Natural killer cell (primary cell): ENCODE results near the gene MYO15A. TPM values are rescaled to one million over a fixed set of nuclear protein-coding genes. Genes with fewer than 3 reads are reported as not detected.

Experiments
- ATAC-seq, 3 donors: fragments of 150-1000 bp in 2 of 3; fragments of 200-7000 bp in 1 of 3; cut with Tn5 transposase; 1 replicate in 1 of 3; 2 replicates in 2 of 3; pipeline ENCODE4 v1.10.0; 2021; ENCODE audit warnings: mild to moderate bottlenecking in 2 of 3, moderate library complexity in 2 of 3
- DNase-seq, 2 donors: peaks; one replicate each; pipeline versions ENCODE4 v3.0.0 to v3.0.0-alpha.2; 2013 to 2021; ENCODE audit warnings: mixed read lengths in 1 of 2
- H3K27ac ChIP-seq: one replicate; pipeline ENCODE4 v1.5.1; 2013; ENCODE audit warnings: mild to moderate bottlenecking, low read length
- H3K27me3 ChIP-seq: one replicate; pipeline ENCODE4 v1.6.1; 2013; ENCODE audit warnings: low read length; ENCODE audit not compliant: control insufficient read depth, insufficient read depth
- H3K36me3 ChIP-seq: one replicate; pipeline ENCODE4 v1.6.1; 2013; ENCODE audit warnings: low read length; ENCODE audit not compliant: control insufficient read depth, insufficient read depth
- H3K4me1 ChIP-seq: one replicate; pipeline ENCODE4 v1.6.1; 2013; ENCODE audit warnings: low read length; ENCODE audit not compliant: control insufficient read depth, insufficient read depth
- H3K4me3 ChIP-seq: one replicate; pipeline ENCODE4 v1.5.1; 2013; ENCODE audit warnings: low read length
- H3K9me3 ChIP-seq: one replicate; pipeline ENCODE4 v1.6.1; 2013; ENCODE audit warnings: low read length; ENCODE audit not compliant: control insufficient read depth, insufficient read depth
- H3K27ac Mint-ChIP-seq, 2 donors: one replicate each; pipeline ENCODE4 v1.8.0; 2022; ENCODE audit warnings: mild to moderate bottlenecking in 2 of 2, mixed read lengths in 2 of 2, moderate library complexity in 1 of 2
- H3K27me3 Mint-ChIP-seq, 2 donors: one replicate each; pipeline ENCODE4 v1.8.0; 2022; ENCODE audit warnings: low read depth in 2 of 2, mixed read lengths in 2 of 2
- H3K36me3 Mint-ChIP-seq: one replicate; pipeline ENCODE4 v1.8.0; 2022; ENCODE audit warnings: mixed read lengths
- H3K4me1 Mint-ChIP-seq, 2 donors: one replicate each; pipeline ENCODE4 v1.8.0; 2022; ENCODE audit warnings: mixed read lengths in 2 of 2
- H3K4me3 Mint-ChIP-seq: one replicate; pipeline ENCODE4 v1.8.0; 2022; ENCODE audit warnings: mild to moderate bottlenecking, moderate library complexity, mixed read lengths
- H3K9me3 Mint-ChIP-seq, 2 donors: one replicate each; pipeline ENCODE4 v1.8.0; 2022; ENCODE audit warnings: mixed read lengths in 2 of 2
- WGBS: methylation state at CpG from one replicate; pipeline ENCODE4 v1.1.7; 2013; ENCODE audit warnings: missing lambda C conversion rate; ENCODE audit not compliant: insufficient coverage; 5-methylcytosine and 5-hydroxymethylcytosine counted together
- intact Hi-C: fragments of 100-400 bp; cut with micrococcal nuclease; formaldehyde crosslinking; loops from one replicate; pipeline ENCODE4 v1.14.2; 2022
- total RNA-seq, 4 donors: library from RNA; stranded (reverse); fragments of 120-200 nt in 1 of 4; gene quantifications; one replicate each; pipeline versions ENCODE4 v1.2.3 to v1.2.4, GENCODE V29; 2013 to 2022
- TF ChIP-seq, protein P1 (sequence below): fragments of 200-600 bp; IDR thresholded peaks from one replicate; pipeline ENCODE4 v1.8.0; 2022; ENCODE audit warnings: antibody characterized with exemption

MYO15A gene
- total RNA-seq, 3 donors from 2014 or later (not counting 1 experiment from before 2014, with no cell fraction given): 1.6 to 2.0 (median 1.8) TPM

DNA sequence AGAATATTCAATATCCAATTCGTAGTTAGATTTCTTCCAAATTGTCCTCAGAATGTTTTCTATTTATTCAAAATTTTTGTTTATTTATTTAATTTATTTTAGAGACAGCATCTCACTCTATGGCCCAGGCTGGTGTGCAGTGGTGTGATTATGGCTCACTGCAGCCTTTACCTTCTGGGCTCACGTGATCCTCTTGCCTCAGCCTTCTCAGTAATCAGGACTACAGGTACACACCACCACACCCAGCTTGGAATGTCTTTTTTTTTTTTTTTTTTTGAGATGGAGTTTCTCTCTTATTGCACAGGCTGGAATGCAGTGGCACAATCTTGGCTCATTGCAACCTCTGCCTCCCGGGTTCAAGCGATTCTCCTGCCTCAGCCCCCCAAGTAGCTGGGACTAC, 24.3 kb upstream of the MYO15A start:
- no peak overlapping the region for H3K4me3 ChIP-seq
- peaks cover 20% of the 10 kb centered on the region for H3K4me1 ChIP-seq
- H3K27me3 ChIP-seq: no peaks in the 10 kb centered on the region
- TF ChIP-seq, protein P1, sequence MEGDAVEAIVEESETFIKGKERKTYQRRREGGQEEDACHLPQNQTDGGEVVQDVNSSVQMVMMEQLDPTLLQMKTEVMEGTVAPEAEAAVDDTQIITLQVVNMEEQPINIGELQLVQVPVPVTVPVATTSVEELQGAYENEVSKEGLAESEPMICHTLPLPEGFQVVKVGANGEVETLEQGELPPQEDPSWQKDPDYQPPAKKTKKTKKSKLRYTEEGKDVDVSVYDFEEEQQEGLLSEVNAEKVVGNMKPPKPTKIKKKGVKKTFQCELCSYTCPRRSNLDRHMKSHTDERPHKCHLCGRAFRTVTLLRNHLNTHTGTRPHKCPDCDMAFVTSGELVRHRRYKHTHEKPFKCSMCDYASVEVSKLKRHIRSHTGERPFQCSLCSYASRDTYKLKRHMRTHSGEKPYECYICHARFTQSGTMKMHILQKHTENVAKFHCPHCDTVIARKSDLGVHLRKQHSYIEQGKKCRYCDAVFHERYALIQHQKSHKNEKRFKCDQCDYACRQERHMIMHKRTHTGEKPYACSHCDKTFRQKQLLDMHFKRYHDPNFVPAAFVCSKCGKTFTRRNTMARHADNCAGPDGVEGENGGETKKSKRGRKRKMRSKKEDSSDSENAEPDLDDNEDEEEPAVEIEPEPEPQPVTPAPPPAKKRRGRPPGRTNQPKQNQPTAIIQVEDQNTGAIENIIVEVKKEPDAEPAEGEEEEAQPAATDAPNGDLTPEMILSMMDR: no peak
- Mint-ChIP-seq H3K4me3 (no peak overlapping the region), H3K36me3 (no peaks in the 10 kb centered on the region), H3K4me1 (peaks cover 21% of the 10 kb centered on the region in 2 donors), H3K27ac (no peak overlapping the region), H3K27me3 (peaks cover 4% of the 10 kb centered on the region in 2 donors), H3K9me3 (no peaks in the 10 kb centered on the region)
- no peaks in the 10 kb centered on the region for H3K9me3 ChIP-seq
- no peak for DNase-seq
- intact Hi-C loops: no loop called here
- no peak for ATAC-seq
- no peaks in the 10 kb centered on the region for H3K36me3 ChIP-seq
- no peak overlapping the region for H3K27ac ChIP-seq
- 100% methylated on average over 2 of the region's 4 CpGs for WGBS

DNA sequence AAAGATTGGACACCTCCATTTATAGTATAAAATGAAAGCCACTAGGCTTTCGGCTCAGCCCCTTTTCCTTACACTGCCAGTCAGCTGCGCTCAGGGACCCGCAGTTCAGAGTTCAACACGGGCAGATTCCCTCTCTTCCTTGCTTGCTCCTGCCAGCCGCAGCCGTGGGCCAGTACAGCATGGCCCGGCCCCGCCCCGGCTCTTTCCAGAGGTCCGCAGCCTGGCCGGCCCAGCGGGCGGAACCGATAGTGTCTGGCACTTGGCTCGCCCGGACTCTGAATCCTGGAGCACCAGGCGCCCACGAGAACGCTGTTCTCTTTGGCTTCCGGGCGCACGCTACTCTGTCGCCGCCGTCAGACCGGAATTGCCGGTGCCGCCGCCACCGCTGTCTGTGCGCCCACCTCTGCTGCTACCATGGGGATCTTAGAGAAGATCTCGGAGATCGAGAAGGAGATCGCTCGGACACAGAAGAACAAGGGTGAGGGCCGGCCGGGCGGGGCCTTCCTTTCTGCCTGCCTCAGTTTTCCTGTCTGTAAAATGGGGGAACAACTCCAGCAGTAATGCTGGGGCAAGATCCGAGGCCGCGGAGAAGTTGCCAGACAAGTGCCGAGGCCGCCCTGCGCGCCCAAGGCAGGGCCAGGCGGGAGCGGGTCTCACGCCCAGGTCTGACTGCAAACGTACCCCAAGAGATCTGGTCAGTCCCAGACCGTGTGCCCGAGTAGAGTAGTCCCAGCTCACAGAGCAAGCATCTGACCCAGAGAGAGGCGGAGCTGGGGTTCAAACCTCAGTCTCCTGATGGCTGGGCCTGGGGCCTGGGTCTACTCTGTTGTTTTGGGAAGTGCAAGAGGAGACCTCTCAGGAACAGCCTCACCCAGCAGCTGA, 20.7 kb upstream of the MYO15A start, which contains the start of gene DRG2:
Gene DRG2 (plus strand): TSS at position 339 of the 882 bp plus-strand sequence. CDS start 76 bp downstream, at position 415.
- peak within 1 kb of the TSS; percentile 100 for H3K4me3 Mint-ChIP-seq
- peak; percentile 95 to 97 (median 97) for ATAC-seq
- H3K4me3 ChIP-seq: peak within 1 kb of the TSS; percentile 84

DNA sequence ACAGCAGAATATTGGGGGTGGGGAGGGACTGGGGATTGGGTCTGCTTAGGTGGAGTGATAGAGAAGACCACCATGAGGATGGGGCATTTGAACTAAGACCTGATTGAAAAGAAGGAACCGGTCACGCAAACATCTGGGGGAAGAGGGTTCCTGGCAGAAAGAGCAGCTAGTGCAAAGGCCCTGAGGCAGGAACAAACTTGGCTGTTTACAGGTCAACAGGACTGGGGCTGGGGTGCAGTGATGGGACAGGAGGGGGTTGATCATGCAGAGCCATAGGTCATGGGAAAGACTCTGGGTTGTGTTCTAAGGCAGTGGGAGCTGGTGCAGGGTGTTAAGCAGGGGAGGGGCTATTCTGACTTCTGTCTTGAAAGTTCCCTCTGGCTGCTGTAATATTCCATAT, 18.9 kb upstream of the MYO15A start:
- peaks cover 7% of the 10 kb centered on the region for H3K36me3 Mint-ChIP-seq
- Histone ChIP-seq H3K36me3 (peaks cover 16% of the 10 kb centered on the region), H3K27ac (no peak overlapping the region), H3K4me1 (peaks cover 20% of the 10 kb centered on the region), H3K27me3 (no peaks in the 10 kb centered on the region), H3K4me3 (no peak overlapping the region), H3K9me3 (no peaks in the 10 kb centered on the region)
- H3K4me1 Mint-ChIP-seq: peaks cover 28 to 40% of the 10 kb centered on the region in 2 donors
- peak overlapping the region; percentile 100 for H3K4me3 Mint-ChIP-seq
- WGBS: 97% methylated on average over 2 of the region's 2 CpGs
- H3K9me3 Mint-ChIP-seq: no peaks in the 10 kb centered on the region
- H3K27me3 Mint-ChIP-seq: no peaks in the 10 kb centered on the region
- TF ChIP-seq, protein P1: no peak
- no peak for DNase-seq
- intact Hi-C loops: loop anchor here (5.0 kb wide), 1 partner anchor 447 kb away; no protein-coding TSS in a partner anchor
- no peak for ATAC-seq
- peak overlapping the region; percentile 97 to 98 for H3K27ac Mint-ChIP-seq

More for the DNA sequence above, 20.7 kb upstream of the MYO15A start, which contains the start of gene DRG2:
- Histone ChIP-seq H3K9me3 (no peaks in the 10 kb centered on the region), H3K36me3 (peaks cover 6% of the 10 kb centered on the region), H3K27ac (peak within 1 kb of the TSS; percentile 80), H3K4me1 (peaks cover 20% of the 10 kb centered on the region), H3K27me3 (no peaks in the 10 kb centered on the region)
- DNase-seq: peak; percentile 88 to 94
- Mint-ChIP-seq H3K36me3 (no peaks in the 10 kb centered on the region), H3K27me3 (no peaks in the 10 kb centered on the region), H3K4me1 (peaks cover 28 to 33% of the 10 kb centered on the region in 2 donors), H3K9me3 (no peaks in the 10 kb centered on the region), H3K27ac (peak within 1 kb of the TSS; percentile 97 to 98)
- TF ChIP-seq, protein P1: no peak
- intact Hi-C loops: loop anchor here (5.0 kb wide), 1 partner anchor 446 kb away; no protein-coding TSS in a partner anchor
- WGBS: 2% methylated on average over 52 of the region's 52 CpGs
